Measurements from ENCODE around the gene RYR3.

Gene RYR3

GRCh38 chr15:33492434-33493052 is 181.8 kb downstream of the RYR3 start:
- Histone ChIP-seq H3K4me3 (ENCODE audit: low read depth, low read length) (no peak overlapping the region), H2BK5ac (ENCODE audit: low read depth, low read length, poor library complexity) (no peak overlapping the region), H3K18ac (ENCODE audit: low read length) (no peak overlapping the region), H3K4me1 (ENCODE audit: control insufficient read depth in 1 of 2, insufficient read depth in 2 of 2, low read length in 2 of 2) (peaks cover 0 to 2% of the 10 kb centered on the region in 2 experiments), H3K27me3 (ENCODE audit: insufficient read depth, low read length) (no peaks in the 10 kb centered on the region), H3K79me1 (ENCODE audit: low read length) (no peaks in the 10 kb centered on the region), H2AK5ac (ENCODE audit: low read length) (no peak overlapping the region), H3K4ac (ENCODE audit: low read depth, low read length) (no peak overlapping the region), H3K9ac (ENCODE audit: low read length) (no peak overlapping the region), H3K79me2 (ENCODE audit: control insufficient read depth, insufficient read depth, low read length, poor library complexity) (no peaks in the 10 kb centered on the region), H4K8ac (ENCODE audit: low read depth, low read length) (no peak overlapping the region), H3K23ac (ENCODE audit: low read length) (no peak overlapping the region), H2BK12ac (ENCODE audit: low read length) (no peak overlapping the region), H3K9me3 (ENCODE audit: insufficient read depth, low read depth, low read length) (no peaks in the 10 kb centered on the region), H3K36me3 (ENCODE audit: control insufficient read depth in 1 of 2, insufficient read depth in 2 of 2, low read length in 2 of 2) (no peaks in the 10 kb centered on the region), H2AFZ (ENCODE audit: insufficient read depth, low read length, poor library complexity) (no peak overlapping the region), H3K14ac (ENCODE audit: low read length) (no peak overlapping the region), H4K91ac (ENCODE audit: low read depth, low read length) (no peak overlapping the region), H2BK120ac (ENCODE audit: insufficient read depth, low read length, poor library complexity) (no peak overlapping the region), H3K4me2 (ENCODE audit: low read length) (no peak overlapping the region), H4K12ac (ENCODE audit: low read depth, low read length) (no peak overlapping the region), H3K27ac (ENCODE audit: low read depth, low read length) (no peak overlapping the region)
- WGBS (ENCODE audit: extremely low coverage, insufficient coverage, insufficient read length) = no CpG with 5 or more reads among the region's 6 CpGs
- DNase-seq = no peak

DNA sequence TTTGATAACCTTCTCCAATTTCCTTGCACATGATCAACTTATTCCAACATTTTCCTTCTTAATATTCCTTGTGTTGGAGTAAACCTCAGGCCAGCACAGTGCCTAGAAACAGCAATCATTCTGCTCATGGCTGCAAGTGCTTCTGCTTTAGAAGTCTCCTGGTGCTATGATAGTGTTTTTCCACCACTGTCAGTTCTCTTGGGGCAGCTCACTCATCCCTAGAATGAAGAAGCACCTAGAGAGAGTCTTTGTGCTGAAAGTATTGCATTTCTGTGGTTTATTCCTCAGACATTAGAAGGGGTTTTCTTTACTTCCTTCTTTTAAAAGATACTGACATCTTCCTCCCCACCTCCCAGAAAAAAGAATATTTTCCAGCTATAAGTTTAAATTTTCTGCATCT is 183.5 kb downstream of the RYR3 start:
- Histone ChIP-seq H3K4me2 (ENCODE audit: low read length) (no peak overlapping the region), H3K27me3 (ENCODE audit: insufficient read depth, low read length) (no peaks in the 10 kb centered on the region), H3K9ac (ENCODE audit: low read length) (no peak overlapping the region), H4K8ac (ENCODE audit: low read depth, low read length) (no peak overlapping the region), H3K4me3 (ENCODE audit: low read depth, low read length) (no peak overlapping the region), H3K79me1 (ENCODE audit: low read length) (no peaks in the 10 kb centered on the region), H3K4ac (ENCODE audit: low read depth, low read length) (no peak overlapping the region), H2BK120ac (ENCODE audit: insufficient read depth, low read length, poor library complexity) (no peak overlapping the region), H2AK5ac (ENCODE audit: low read length) (no peak overlapping the region), H3K18ac (ENCODE audit: low read length) (no peak overlapping the region), H3K14ac (ENCODE audit: low read length) (no peak overlapping the region), H4K12ac (ENCODE audit: low read depth, low read length) (no peak overlapping the region), H4K91ac (ENCODE audit: low read depth, low read length) (no peak overlapping the region), H2BK5ac (ENCODE audit: low read depth, low read length, poor library complexity) (no peak overlapping the region), H3K27ac (ENCODE audit: low read depth, low read length) (no peak overlapping the region), H2BK12ac (ENCODE audit: low read length) (no peak overlapping the region), H3K9me3 (ENCODE audit: insufficient read depth, low read depth, low read length) (no peaks in the 10 kb centered on the region), H2AFZ (ENCODE audit: insufficient read depth, low read length, poor library complexity) (no peak overlapping the region), H3K79me2 (ENCODE audit: control insufficient read depth, insufficient read depth, low read length, poor library complexity) (no peaks in the 10 kb centered on the region), H3K36me3 (ENCODE audit: control insufficient read depth in 1 of 2, insufficient read depth in 2 of 2, low read length in 2 of 2) (no peaks in the 10 kb centered on the region), H3K4me1 (ENCODE audit: control insufficient read depth in 1 of 2, insufficient read depth in 2 of 2, low read length in 2 of 2) (peaks cover 0 to 2% of the 10 kb centered on the region in 2 experiments), H3K23ac (ENCODE audit: low read length) (no peak overlapping the region)
- no peak for DNase-seq

DNA sequence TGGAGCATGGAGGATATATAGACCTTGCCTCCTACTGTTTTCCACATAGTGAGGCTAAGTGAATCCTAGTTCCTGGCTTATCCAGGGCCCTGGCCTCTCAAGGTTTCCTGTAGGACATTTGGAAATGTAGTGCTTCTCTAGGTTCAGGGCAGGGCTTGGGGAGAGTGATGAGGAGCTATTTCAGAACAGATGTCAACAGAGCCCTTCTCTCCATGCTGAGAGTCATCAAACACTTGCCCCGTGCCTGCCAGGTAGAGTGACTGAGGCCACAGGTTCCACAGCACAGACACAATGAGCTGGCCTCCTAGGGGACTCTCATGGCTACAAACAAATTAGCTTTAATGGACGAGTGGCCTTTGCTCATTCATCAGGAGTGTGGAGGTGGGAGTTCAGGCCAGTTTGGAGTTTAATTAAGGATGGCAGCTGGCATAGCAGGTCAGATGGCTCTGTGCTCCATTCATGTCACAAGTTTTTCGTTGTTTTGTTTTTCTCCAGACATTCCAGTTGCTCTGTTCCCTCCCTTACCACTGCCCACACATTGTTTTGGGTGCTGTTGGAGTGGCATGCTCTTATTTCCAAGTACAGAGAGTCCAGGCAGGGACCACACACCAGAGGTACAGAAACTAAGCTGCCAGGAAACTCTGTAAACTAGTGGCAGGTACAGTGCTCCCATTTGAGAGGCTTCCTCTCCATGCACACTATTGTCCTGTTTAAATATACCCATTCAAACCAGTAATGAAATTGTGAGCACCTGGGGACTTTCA is 189.8 kb downstream of the RYR3 start:
- Histone ChIP-seq H3K79me1 (ENCODE audit: low read length) (no peaks in the 10 kb centered on the region), H3K9me3 (ENCODE audit: insufficient read depth, low read depth, low read length) (no peaks in the 10 kb centered on the region), H2AFZ (ENCODE audit: insufficient read depth, low read length, poor library complexity) (no peak overlapping the region), H4K91ac (ENCODE audit: low read depth, low read length) (no peak overlapping the region), H3K36me3 (ENCODE audit: control insufficient read depth in 1 of 2, insufficient read depth in 2 of 2, low read length in 2 of 2) (no peaks in the 10 kb centered on the region), H3K4me2 (ENCODE audit: low read length) (no peak overlapping the region), H4K12ac (ENCODE audit: low read depth, low read length) (no peak overlapping the region), H2AK5ac (ENCODE audit: low read length) (no peak overlapping the region), H3K4me3 (ENCODE audit: low read depth, low read length) (no peak overlapping the region), H3K23ac (ENCODE audit: low read length) (peak overlapping the region; percentile 56), H3K27ac (ENCODE audit: low read depth, low read length) (no peak overlapping the region), H3K4me1 (ENCODE audit: control insufficient read depth in 1 of 2, insufficient read depth in 2 of 2, low read length in 2 of 2) (peaks cover 4 to 9% of the 10 kb centered on the region in 2 experiments), H3K79me2 (ENCODE audit: control insufficient read depth, insufficient read depth, low read length, poor library complexity) (no peaks in the 10 kb centered on the region), H4K8ac (ENCODE audit: low read depth, low read length) (peak overlapping the region; percentile 2), H2BK5ac (ENCODE audit: low read depth, low read length, poor library complexity) (no peak overlapping the region), H3K27me3 (ENCODE audit: insufficient read depth, low read length) (no peaks in the 10 kb centered on the region), H2BK12ac (ENCODE audit: low read length) (peak overlapping the region; percentile 27), H3K9ac (ENCODE audit: low read length) (no peak overlapping the region), H3K18ac (ENCODE audit: low read length) (no peak overlapping the region), H3K14ac (ENCODE audit: low read length) (no peak overlapping the region), H3K4ac (ENCODE audit: low read depth, low read length) (no peak overlapping the region), H2BK120ac (ENCODE audit: insufficient read depth, low read length, poor library complexity) (no peak overlapping the region)
- DNase-seq = no peak
- WGBS (ENCODE audit: extremely low coverage, insufficient coverage, insufficient read length) = no CpG with 5 or more reads among the region's 3 CpGs

DNA sequence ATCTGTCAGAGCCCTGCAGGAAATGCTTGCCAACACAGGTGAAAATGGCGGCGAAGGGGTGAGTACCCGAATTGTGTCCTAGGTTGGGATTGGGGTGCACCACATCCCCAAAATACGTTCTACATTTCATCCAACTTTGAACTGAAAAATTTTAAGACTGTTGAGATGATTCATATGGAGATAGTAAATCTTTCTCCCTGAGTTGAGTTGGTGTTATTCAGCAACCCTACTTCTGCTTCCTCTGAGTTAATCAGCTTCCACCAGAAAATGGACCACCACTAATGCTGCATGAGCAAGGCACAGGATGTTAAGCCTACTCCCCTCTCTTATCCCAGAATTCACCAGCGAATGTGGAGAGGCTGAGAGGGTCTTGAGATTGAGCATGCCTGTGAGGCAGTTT is 192.9 kb downstream of the RYR3 start:
- peak overlapping the region; percentile 58 for H2BK12ac ChIP-seq (ENCODE audit: low read length)
- H3K9me3 ChIP-seq (ENCODE audit: insufficient read depth, low read depth, low read length) = no peaks in the 10 kb centered on the region
- no peak overlapping the region for H3K4me2 ChIP-seq (ENCODE audit: low read length)
- DNase-seq = no peak
- no peak overlapping the region for H3K4ac ChIP-seq (ENCODE audit: low read depth, low read length)
- H3K14ac ChIP-seq (ENCODE audit: low read length) = no peak overlapping the region
- no peak overlapping the region for H2AFZ ChIP-seq (ENCODE audit: insufficient read depth, low read length, poor library complexity)
- no peaks in the 10 kb centered on the region for H3K79me1 ChIP-seq (ENCODE audit: low read length)
- no peak overlapping the region for H2AK5ac ChIP-seq (ENCODE audit: low read length)
- H3K27me3 ChIP-seq (ENCODE audit: insufficient read depth, low read length) = no peaks in the 10 kb centered on the region
- peaks cover 6 to 9% of the 10 kb centered on the region in 2 experiments for H3K4me1 ChIP-seq (ENCODE audit: control insufficient read depth in 1 of 2, insufficient read depth in 2 of 2, low read length in 2 of 2)
- H3K18ac ChIP-seq (ENCODE audit: low read length) = no peak overlapping the region
- H3K36me3 ChIP-seq (ENCODE audit: control insufficient read depth in 1 of 2, insufficient read depth in 2 of 2, low read length in 2 of 2) = no peaks in the 10 kb centered on the region
- H2BK5ac ChIP-seq (ENCODE audit: low read depth, low read length, poor library complexity) = no peak overlapping the region
- H2BK120ac ChIP-seq (ENCODE audit: insufficient read depth, low read length, poor library complexity) = no peak overlapping the region
- no peak overlapping the region for H3K27ac ChIP-seq (ENCODE audit: low read depth, low read length)
- no peak overlapping the region for H3K23ac ChIP-seq (ENCODE audit: low read length)
- H4K8ac ChIP-seq (ENCODE audit: low read depth, low read length) = no peak overlapping the region
- H3K79me2 ChIP-seq (ENCODE audit: control insufficient read depth, insufficient read depth, low read length, poor library complexity) = no peaks in the 10 kb centered on the region
- H4K91ac ChIP-seq (ENCODE audit: low read depth, low read length) = no peak overlapping the region
- WGBS (ENCODE audit: extremely low coverage, insufficient coverage, insufficient read length) = no CpG with 5 or more reads among the region's 5 CpGs
- no peak overlapping the region for H4K12ac ChIP-seq (ENCODE audit: low read depth, low read length)
- H3K4me3 ChIP-seq (ENCODE audit: low read depth, low read length) = no peak overlapping the region
- no peak overlapping the region for H3K9ac ChIP-seq (ENCODE audit: low read length)
